ENCODE measurements around the gene RCOR1.

The RCOR1 gene

DNA sequence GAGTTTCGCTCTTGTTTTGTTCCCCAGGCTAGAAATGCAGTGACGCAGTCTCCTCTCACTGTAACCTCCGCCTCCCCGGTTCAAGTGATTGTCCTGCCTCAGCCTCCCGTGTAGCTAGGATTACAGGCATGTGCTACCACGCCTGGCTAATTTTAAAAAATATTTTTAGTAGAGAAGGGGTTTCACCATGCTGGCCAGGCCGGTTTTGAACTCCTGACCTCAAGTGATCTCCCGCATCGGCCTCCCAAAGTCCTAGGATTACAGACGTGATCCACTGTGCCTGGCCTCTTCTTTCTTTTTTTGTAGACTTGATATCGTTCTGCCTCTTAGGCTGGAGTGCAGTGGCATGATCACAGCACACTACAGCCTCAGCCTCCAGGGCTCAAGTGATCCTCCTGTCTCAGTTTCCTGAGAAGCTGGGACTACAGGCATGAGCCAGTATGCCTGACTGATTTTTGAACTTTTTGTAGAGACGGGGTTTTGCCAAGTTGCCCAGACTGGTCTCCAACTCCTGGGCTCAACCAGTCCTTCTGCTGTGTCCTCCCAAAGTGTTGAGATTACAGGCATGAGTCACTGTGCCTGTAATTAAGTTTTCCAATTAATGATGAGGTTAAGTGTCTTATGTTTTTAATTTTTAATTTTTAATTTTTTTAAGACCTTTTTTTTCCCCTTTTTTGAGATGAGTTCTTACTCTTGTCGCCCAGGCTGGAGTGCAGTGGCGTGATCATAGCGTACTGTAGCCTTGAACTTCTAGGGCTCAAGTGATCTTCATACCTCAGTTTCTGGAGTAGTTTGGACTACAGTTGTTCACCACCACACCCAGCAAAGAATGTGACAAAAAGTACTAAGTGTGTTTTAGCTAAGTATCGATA lies 10.2 kb downstream of the RCOR1 start:
- H3K27ac ChIP-seq, result no peak overlapping the region
- no peak for TF ChIP-seq ZFX (IDR thresholded peaks at IDR 0.05; ENCODE audit: borderline replicate concordance)
- TF ChIP-seq, protein P1, sequence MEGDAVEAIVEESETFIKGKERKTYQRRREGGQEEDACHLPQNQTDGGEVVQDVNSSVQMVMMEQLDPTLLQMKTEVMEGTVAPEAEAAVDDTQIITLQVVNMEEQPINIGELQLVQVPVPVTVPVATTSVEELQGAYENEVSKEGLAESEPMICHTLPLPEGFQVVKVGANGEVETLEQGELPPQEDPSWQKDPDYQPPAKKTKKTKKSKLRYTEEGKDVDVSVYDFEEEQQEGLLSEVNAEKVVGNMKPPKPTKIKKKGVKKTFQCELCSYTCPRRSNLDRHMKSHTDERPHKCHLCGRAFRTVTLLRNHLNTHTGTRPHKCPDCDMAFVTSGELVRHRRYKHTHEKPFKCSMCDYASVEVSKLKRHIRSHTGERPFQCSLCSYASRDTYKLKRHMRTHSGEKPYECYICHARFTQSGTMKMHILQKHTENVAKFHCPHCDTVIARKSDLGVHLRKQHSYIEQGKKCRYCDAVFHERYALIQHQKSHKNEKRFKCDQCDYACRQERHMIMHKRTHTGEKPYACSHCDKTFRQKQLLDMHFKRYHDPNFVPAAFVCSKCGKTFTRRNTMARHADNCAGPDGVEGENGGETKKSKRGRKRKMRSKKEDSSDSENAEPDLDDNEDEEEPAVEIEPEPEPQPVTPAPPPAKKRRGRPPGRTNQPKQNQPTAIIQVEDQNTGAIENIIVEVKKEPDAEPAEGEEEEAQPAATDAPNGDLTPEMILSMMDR (IDR thresholded peaks at IDR 0.05), result no peak

DNA sequence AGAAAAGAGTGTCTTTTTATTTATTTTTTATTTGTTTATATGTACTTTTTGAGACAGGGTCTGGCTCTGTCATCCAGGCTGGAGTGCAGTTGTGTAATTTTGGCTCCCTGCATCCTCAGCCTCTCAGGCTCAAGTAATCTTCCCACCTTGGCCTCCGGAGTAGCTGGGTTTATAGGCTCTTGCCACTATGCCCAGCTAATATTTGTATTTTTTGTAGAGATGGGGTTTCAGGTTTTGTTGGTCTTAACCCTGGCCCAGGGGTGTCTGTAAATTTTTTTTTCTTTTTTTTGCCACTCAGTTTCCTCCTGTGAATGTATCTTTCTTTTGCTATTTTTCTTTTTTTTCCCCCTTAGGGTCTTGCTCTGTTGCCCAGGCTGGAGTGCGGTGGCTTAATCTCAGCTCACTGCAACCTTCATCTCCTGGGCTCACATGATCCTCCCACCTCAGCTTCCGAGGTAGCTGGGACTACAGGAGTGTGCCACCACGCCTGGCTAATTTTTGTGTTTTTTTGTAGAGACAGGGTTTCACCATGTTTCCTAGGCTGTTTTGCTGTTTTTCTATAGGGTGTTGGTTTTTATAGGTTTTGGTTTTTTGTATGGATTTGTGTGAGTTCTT lies 11.0 kb downstream of the RCOR1 start:
- H3K27ac ChIP-seq, result no peak overlapping the region
- TF ChIP-seq, protein P1 (IDR thresholded peaks at IDR 0.05), result no peak
- no peak for TF ChIP-seq ZFX (IDR thresholded peaks at IDR 0.05; ENCODE audit: borderline replicate concordance)

DNA sequence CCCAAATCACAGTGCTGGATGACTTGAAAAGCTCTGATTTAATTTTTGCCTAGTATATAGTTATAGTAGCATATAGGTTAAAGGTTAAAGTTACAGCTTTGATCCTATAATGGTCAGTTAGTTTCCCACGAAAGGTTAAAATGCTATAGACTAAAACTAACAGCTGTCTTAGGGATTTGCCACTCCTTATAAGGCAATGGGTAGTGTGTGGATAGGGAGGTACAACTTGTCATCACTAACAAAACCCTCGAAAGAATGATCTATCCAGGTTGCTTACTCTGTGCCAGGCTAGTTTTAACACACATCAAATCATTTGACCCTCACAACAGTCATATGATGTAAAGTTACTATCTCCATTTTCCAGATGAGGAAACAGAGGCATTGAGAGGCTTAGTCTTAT lies 11.7 kb downstream of the RCOR1 start:
- H3K27ac ChIP-seq, result no peak overlapping the region
- TF ChIP-seq, protein P1 (IDR thresholded peaks at IDR 0.05), result no peak
- no peak for TF ChIP-seq ZFX (IDR thresholded peaks at IDR 0.05; ENCODE audit: borderline replicate concordance)

DNA sequence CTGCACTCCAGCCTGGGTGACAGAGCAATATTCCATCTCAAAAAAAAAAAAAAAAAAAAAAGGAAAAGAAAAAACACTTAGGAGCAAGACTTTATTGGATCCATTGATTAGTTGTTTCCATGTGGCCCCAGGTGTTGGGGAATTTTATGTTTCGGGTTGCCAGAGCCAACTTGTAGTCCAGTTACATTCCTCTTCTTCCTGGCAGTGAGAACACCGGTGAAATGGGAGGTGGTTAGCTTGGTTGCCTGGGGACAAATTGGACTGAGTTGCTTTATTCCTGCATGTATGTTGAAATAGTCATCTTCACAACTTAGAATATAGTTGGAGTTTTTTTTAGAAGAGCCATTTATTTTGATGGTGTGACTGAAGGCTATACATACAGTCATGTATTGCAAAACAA lies 12.6 kb downstream of the RCOR1 start:
- TF ChIP-seq ZFX (IDR thresholded peaks at IDR 0.05; ENCODE audit: borderline replicate concordance), result no peak
- TF ChIP-seq, protein P1 (IDR thresholded peaks at IDR 0.05), result no peak
- H3K27ac ChIP-seq, result 0 out of 2 replicates have a peak overlapping the region, but pooled peaks have one; percentile 3

DNA sequence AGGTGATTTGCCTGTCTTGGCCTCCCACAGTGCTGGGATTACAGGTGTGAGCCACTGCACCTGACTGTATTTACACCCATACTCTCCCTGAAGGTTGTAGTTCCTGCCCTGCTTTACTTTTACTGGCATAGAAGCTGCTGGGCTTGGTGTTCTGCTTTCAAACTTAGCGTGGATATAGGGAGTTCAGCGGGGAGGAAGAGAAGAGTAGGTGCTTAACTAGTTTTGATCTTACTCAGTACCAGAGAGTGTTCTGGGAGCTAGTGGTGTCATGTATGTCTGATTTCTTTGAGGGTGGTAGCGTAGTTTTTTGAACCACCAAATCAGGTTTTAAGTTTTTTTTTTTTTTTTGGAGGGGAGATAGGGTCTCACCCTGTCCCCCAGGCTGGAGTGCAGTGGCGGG lies 13.8 kb downstream of the RCOR1 start:
- TF ChIP-seq, protein P1 (IDR thresholded peaks at IDR 0.05), result no peak
- TF ChIP-seq ZFX (IDR thresholded peaks at IDR 0.05; ENCODE audit: borderline replicate concordance), result no peak
- H3K27ac ChIP-seq, result no peak overlapping the region

DNA sequence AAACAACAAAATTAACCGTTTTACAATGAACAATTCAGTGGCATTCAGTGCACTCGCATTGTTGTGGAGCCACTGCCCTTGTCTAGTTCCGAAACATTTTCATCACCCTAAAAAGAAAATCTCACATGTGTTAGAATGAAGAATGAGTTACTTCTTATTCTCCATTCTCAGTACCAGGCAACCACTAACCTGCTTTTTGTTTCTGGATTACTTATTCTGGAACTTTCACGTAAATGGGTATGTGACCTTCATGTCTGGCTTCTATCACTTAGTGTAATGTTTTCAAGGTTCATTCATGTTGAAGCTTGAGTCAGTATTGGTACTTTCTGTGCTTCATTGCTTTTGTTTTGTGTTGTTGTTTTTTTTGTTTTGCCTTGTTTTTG lies 15.6 kb downstream of the RCOR1 start:
- H3K27ac ChIP-seq, result no peak overlapping the region

More for the DNA sequence above, 15.6 kb downstream of the RCOR1 start:
- no peak for TF ChIP-seq ZFX (IDR thresholded peaks at IDR 0.05; ENCODE audit: borderline replicate concordance)
- TF ChIP-seq, protein P1 (IDR thresholded peaks at IDR 0.05), result no peak
